HepG2 (cell line): ENCODE results near the gene GPR62. TPM values are rescaled to one million over a fixed set of nuclear protein-coding genes. Genes with fewer than 3 reads are reported as not detected.

Experiments
- ATAD3A ChIP-seq: sonication (generic); formaldehyde crosslinking; IDR thresholded peaks from 2 replicates; pipeline ENCODE4 v1.4.0; 2020; ENCODE audit warnings: missing genetic modification reagents
- ATF2 ChIP-seq: sonication (generic); formaldehyde crosslinking; IDR thresholded peaks from 2 replicates; pipeline ENCODE4 v1.4.0; 2020; ENCODE audit warnings: missing genetic modification reagents
- CBX2 ChIP-seq, 2 experiments: fragments of 200-600 bp in 1 of 2; sonication (generic); formaldehyde crosslinking in 1 of 2; IDR thresholded peaks; 2 replicates each; pipeline versions ENCODE4 v1.7.0 to v1.8.1; 2018 to 2022; ENCODE audit warnings: low read depth in 2 of 2, low read length in 1 of 2, mild to moderate bottlenecking in 1 of 2, missing genetic modification reagents in 1 of 2
- E2F5 ChIP-seq: sonication (generic); formaldehyde crosslinking; conservative IDR thresholded peaks from 2 replicates; pipeline ENCODE4 v1.4.0; 2020; ENCODE audit warnings: missing genetic modification reagents
- GLI4 ChIP-seq: sonication (generic); formaldehyde crosslinking; IDR thresholded peaks from 2 replicates; pipeline ENCODE4 v1.5.1; 2020; ENCODE audit warnings: missing genetic modification reagents, mild to moderate bottlenecking, moderate library complexity, borderline replicate concordance
- MEF2D ChIP-seq: sonication (generic); formaldehyde crosslinking; IDR thresholded peaks from 2 replicates; pipeline ENCODE4 v1.5.1; 2020; ENCODE audit warnings: mild to moderate bottlenecking, missing genetic modification reagents
- NFAT5 ChIP-seq: sonication (generic); formaldehyde crosslinking; IDR thresholded peaks from 2 replicates; pipeline ENCODE4 v1.4.0; 2020; ENCODE audit warnings: missing genetic modification reagents
- POLR2AphosphoS5 ChIP-seq: IDR thresholded peaks from 2 replicates; pipeline ENCODE4 v1.6.1; 2012; ENCODE audit warnings: low read depth, low read length
- PTBP1 ChIP-seq: fragments of 200-400 bp; formaldehyde crosslinking; IDR thresholded peaks from 2 replicates; pipeline ENCODE4 v1.6.1; 2018; ENCODE audit warnings: low read length, low read depth; ENCODE audit not compliant: poor library complexity, severe bottlenecking
- RARG ChIP-seq: sonication (generic); formaldehyde crosslinking; IDR thresholded peaks from 2 replicates; pipeline ENCODE4 v1.4.0; 2020; ENCODE audit warnings: low read depth, mild to moderate bottlenecking, missing genetic modification reagents
- RBFOX2 ChIP-seq: fragments of 200-400 bp; formaldehyde crosslinking; IDR thresholded peaks from 2 replicates; pipeline ENCODE4 v1.6.1; 2017; ENCODE audit warnings: low read depth, mild to moderate bottlenecking, low read length
- RBM39 ChIP-seq: fragments of 200-400 bp; formaldehyde crosslinking; IDR thresholded peaks from one replicate; pipeline ENCODE4 v1.6.1; 2018; ENCODE audit warnings: antibody characterized with exemption, mild to moderate bottlenecking, low read depth, low read length; ENCODE audit not compliant: poor library complexity, severe bottlenecking
- REL ChIP-seq: sonication (generic); formaldehyde crosslinking; conservative IDR thresholded peaks from 2 replicates; pipeline ENCODE4 v1.8.0; 2022; ENCODE audit warnings: mild to moderate bottlenecking, missing genetic modification reagents, moderate library complexity
- SNAI1 ChIP-seq: sonication (generic); formaldehyde crosslinking; IDR thresholded peaks from 2 replicates; pipeline ENCODE4 v1.5.0; 2020; ENCODE audit warnings: mild to moderate bottlenecking, missing genetic modification reagents, borderline replicate concordance
- TARDBP ChIP-seq: sonication (generic); formaldehyde crosslinking; IDR thresholded peaks from 2 replicates; pipeline ENCODE4 v1.8.0; 2022; ENCODE audit warnings: mild to moderate bottlenecking, missing genetic modification reagents
- ZFP91 ChIP-seq: sonication (generic); formaldehyde crosslinking; IDR thresholded peaks from 2 replicates; pipeline ENCODE4 v1.9.0; 2022; ENCODE audit warnings: missing genetic modification reagents, mild to moderate bottlenecking, borderline replicate concordance
- ZNF460 ChIP-seq: sonication (generic); formaldehyde crosslinking; IDR thresholded peaks from 2 replicates; pipeline ENCODE4 v1.5.1; 2020; ENCODE audit warnings: missing genetic modification reagents, mild to moderate bottlenecking, borderline replicate concordance
- ZNF572 ChIP-seq: sonication (generic); formaldehyde crosslinking; IDR thresholded peaks from 2 replicates; pipeline ENCODE4 v1.5.1; 2020; ENCODE audit warnings: mild to moderate bottlenecking, missing genetic modification reagents
- polyA plus RNA-seq, 8 experiments: library from polyadenylated mRNA; depleted of rRNA in 3 of 8; stranded (reverse) in 7 of 8; unstranded in 1 of 8; fragments of >200 nt; fragmentation: Illumina TruSeq in 4 of 8; extraction: Trizol in 4 of 8; gene quantifications; 2 replicates each; pipeline versions ENCODE4 v1.2.1 to v1.2.3, GENCODE V29; 2011 to 2016; ENCODE audit warnings: low read depth in 4 of 8, missing spikeins in 1 of 8, mixed read lengths in 1 of 8; ENCODE audit not compliant: insufficient read depth in 1 of 8
- total RNA-seq, 5 experiments: library from RNA; depleted of rRNA; stranded (reverse); fragments of >200 nt; fragmentation: Illumina TruSeq; extraction: Trizol; gene quantifications; 2 replicates each; pipeline ENCODE4 v1.2.3, GENCODE V29; 2016; ENCODE audit warnings: low read depth in 1 of 5

The GPR62 gene
- total and polyA plus RNA-seq, 2 of the 13 experiments (the other 11 are each of a cell fraction or from before 2014, with no cell fraction given): not detected

- TF ChIP-seq NFAT5 (0 out of 2 replicates have a peak, but pooled peaks have one; percentile 45), ZNF460 (CRISPR knock-in tag) (no peak), SNAI1 (CRISPR knock-in tag) (no peak), REL (peak; percentile 37; the same call in 1 of the 2 replicates), ATAD3A (CRISPR knock-in tag) (no peak), PTBP1 (peak; percentile 73), RBFOX2 (peak; percentile 99), ZFP91 (CRISPR knock-in tag) (peak; percentile 95), MEF2D (CRISPR knock-in tag) (peak; percentile 92), RBM39 (peak; percentile 75), ATF2 (CRISPR knock-in tag) (peak; percentile 68; the same call in 1 of the 2 replicates), TARDBP (CRISPR knock-in tag) (peak; percentile 91), RARG (CRISPR knock-in tag) (0 out of 2 replicates have a peak, but pooled peaks have one; percentile 49), ZNF572 (CRISPR knock-in tag) (no peak), POLR2AphosphoS5 (peak; percentile 98), CBX2 (IDR thresholded peaks at IDR 0.05; ENCODE audit: low read depth, low read length) (no peak), CBX2 (CRISPR knock-in tag; IDR thresholded peaks at IDR 0.05; ENCODE audit: low read depth) (no peak), E2F5 (CRISPR knock-in tag) (no peak), GLI4 (CRISPR knock-in tag) (peak; percentile 50; the same call in 1 of the 2 replicates)
These were observed 40.4 kb downstream of the GPR62 start, which contains the start of gene RPL29 (continued) for GRCh38 chr3:51995346-51996163.
